K562 (cell line): ENCODE measurements around the gene SPTAN1.

Experiments
- CBX3 ChIP-seq, 2 experiments: IDR thresholded peaks; 1 replicate in 1 of 2; 2 replicates in 1 of 2; pipeline ENCODE4 v1.6.1; 2012; ENCODE audit warnings: inconsistent platforms in 2 of 2, low read length in 2 of 2, borderline replicate concordance in 1 of 2, control low read depth in 1 of 2
- CTCF ChIP-seq, 3 experiments: IDR thresholded peaks in 2 of 3; conservative IDR thresholded peaks in 1 of 3; 2 replicates each; pipeline ENCODE4 v1.5.1; 2011 to 2012; ENCODE audit warnings: low read length in 3 of 3, mild to moderate bottlenecking in 3 of 3, control low read depth in 2 of 3, improper control_type of control experiment in 1 of 3, inconsistent platforms in 1 of 3, low read depth in 1 of 3, mixed read lengths in 1 of 3, moderate library complexity in 1 of 3; ENCODE audit not compliant: insufficient read depth in 2 of 3
- ETS1 ChIP-seq: conservative IDR thresholded peaks from 2 replicates; pipeline ENCODE4 v1.6.1; 2011; ENCODE audit warnings: low read depth, mild to moderate bottlenecking, low read length; ENCODE audit not compliant: control insufficient read depth
- FOXK1 ChIP-seq: sonication (generic); formaldehyde crosslinking; IDR thresholded peaks from 2 replicates; pipeline ENCODE4 v1.8.0; 2022; ENCODE audit warnings: missing genetic modification reagents, mild to moderate bottlenecking, borderline replicate concordance
- GATA2 ChIP-seq: sonication (generic); formaldehyde crosslinking; IDR thresholded peaks from 2 replicates; pipeline ENCODE4 v1.4.0; 2020; ENCODE audit warnings: mild to moderate bottlenecking, missing genetic modification reagents
- JUN ChIP-seq, 2 experiments: sonication (generic) in 1 of 2; formaldehyde crosslinking in 1 of 2; IDR thresholded peaks; 2 replicates each; pipeline versions ENCODE4 v1.6.1 to v1.8.0; 2012 to 2022; ENCODE audit warnings: borderline replicate concordance in 2 of 2, mild to moderate bottlenecking in 2 of 2, improper control_type of control experiment in 1 of 2, low read depth in 1 of 2, low read length in 1 of 2, missing genetic modification reagents in 1 of 2
- MAFF ChIP-seq: IDR thresholded peaks from 2 replicates; pipeline ENCODE4 v1.6.1; 2012; ENCODE audit warnings: low read length, improper control_type of control experiment
- POLR2A ChIP-seq: fragments of 450-650 bp; conservative IDR thresholded peaks from 2 replicates; pipeline ENCODE4 v1.6.1; 2016
- TAF1 ChIP-seq: IDR thresholded peaks from 2 replicates; pipeline ENCODE4 v1.6.1; 2011; ENCODE audit warnings: mild to moderate bottlenecking, low read length, moderate library complexity; ENCODE audit not compliant: insufficient read depth, control insufficient read depth, severe bottlenecking; ENCODE audit errors: extremely low read depth
- TCF7 ChIP-seq: sonication (generic); IDR thresholded peaks from 2 replicates; pipeline ENCODE4 v1.6.1; 2016; ENCODE audit warnings: antibody characterized with exemption, borderline replicate concordance
- TFAM ChIP-seq: fragments of 250-450 bp; sonication (Bioruptor Pico); conservative IDR thresholded peaks from 2 replicates; pipeline ENCODE4 v1.5.0; 2021; ENCODE audit warnings: mild to moderate bottlenecking, moderate library complexity
- ZNF384 ChIP-seq: IDR thresholded peaks from 2 replicates; pipeline ENCODE4 v1.6.1; 2012; ENCODE audit warnings: low read depth, low read length, improper control_type of control experiment
- ZNF76 ChIP-seq: fragments of 250-450 bp; sonication (Bioruptor Pico); IDR thresholded peaks from 2 replicates; pipeline ENCODE4 v1.4.0; 2020; ENCODE audit warnings: mild to moderate bottlenecking, moderate library complexity, borderline replicate concordance

GRCh38 chr9:128627906-128628305, 75.5 kb downstream of the SPTAN1 start:
- TF ChIP-seq ETS1: no peak
- no peak for TF ChIP-seq ZNF384
- TF ChIP-seq TAF1: no peak
- TF ChIP-seq CBX3 (IDR thresholded peaks at IDR 0.05; ENCODE audit: borderline replicate concordance in 1 of 2, low read length in 2 of 2): no peak
- no peak for TF ChIP-seq GATA2 (CRISPR knock-in tag)
- no peak for TF ChIP-seq TFAM (CRISPR knock-in tag)
- TF ChIP-seq POLR2A: no peak
- TF ChIP-seq CTCF (IDR thresholded peaks at IDR 0.05 in 2 of 3, conservative IDR thresholded peaks at IDR 0.05 in 1 of 3; ENCODE audit: insufficient read depth in 2 of 3, low read depth in 1 of 3, low read length in 3 of 3): no peak
- TF ChIP-seq JUN (IDR thresholded peaks at IDR 0.05; ENCODE audit: borderline replicate concordance, low read depth, low read length): no peak
- TF ChIP-seq JUN (CRISPR knock-in tag; IDR thresholded peaks at IDR 0.05; ENCODE audit: borderline replicate concordance): no peak
- TF ChIP-seq TCF7: no peak
- TF ChIP-seq ZNF76 (CRISPR knock-in tag): no peak
- no peak for TF ChIP-seq FOXK1 (CRISPR knock-in tag)
- no peak for TF ChIP-seq MAFF
